ENCODE data around the gene PRUNE2.

GRCh38 chr9:76699971-76700370, 205.9 kb downstream of the PRUNE2 start:
- TF ChIP-seq CTCF (IDR thresholded peaks at IDR 0.05; ENCODE audit: insufficient read depth, low read length) (no peak), POLR2AphosphoS5 (IDR thresholded peaks at IDR 0.05; ENCODE audit: low read depth) (no peak)

Data from HL-60 (cell line).